K562 (cell line): ENCODE data around the gene NAA11. TPM values are rescaled to one million over a fixed set of nuclear protein-coding genes. Genes with fewer than 3 reads are reported as not detected.

Experiments
- ATAC-seq: fragments of 200-7000 bp; cut with Tn5 transposase; 3 replicates; pipeline ENCODE4 v1.9.1; 2020; ENCODE audit warnings: moderate library complexity
- BruUV-seq: library from RNA; stranded (reverse); fragments of 400-500 nt; replicated peaks from 2 replicates; lab custom pipeline; 2021; lab: Mats Ljungman, UMichigan
- CTCF ChIA-PET: fragments of 300-600 bp; formaldehyde crosslinking; extraction: SDS; loops from one replicate; lab custom pipeline; 2021; ENCODE audit warnings: low intra/inter-chr PET ratio; lab: Yijun Ruan, JAX
- POLR2A ChIA-PET: fragments of 300-600, 350-650 bp; sonication (Branson Sonifier 250); formaldehyde crosslinking; extraction: SDS; loops from one replicate; lab custom pipeline; 2021; ENCODE audit warnings: antibody characterized with exemption, inconsistent platforms; lab: Yijun Ruan, JAX
- DNase-seq, 4 experiments: peaks; one replicate each; pipeline versions ENCODE4 v3.0.0 to v3.0.0-alpha.2; 2011 to 2018; ENCODE audit warnings: low spot score in 3 of 4, mixed read lengths in 3 of 4; ENCODE audit errors: extremely low read depth in 1 of 4
- FAIRE-seq: peaks from 2 replicates; lab custom pipeline; 2011; peaks lifted over from hg19 to GRCh38; lab: Jason Lieb, UNC
- H2AFZ ChIP-seq: 2 replicates; pipeline ENCODE4 v1.6.0; 2011; ENCODE audit warnings: low read depth, low read length, control low read depth, inconsistent platforms
- H3K27ac ChIP-seq: fragments of 200-600 bp; 3 replicates; pipeline ENCODE4 v1.8.0; 2011; ENCODE audit warnings: low read depth, mild to moderate bottlenecking, control low read depth, inconsistent platforms, low read length, moderate library complexity, mixed read lengths; ENCODE audit errors: extremely low read depth
- H3K27me3 ChIP-seq, 2 experiments: fragments of 300-600 bp in 1 of 2; 2 replicates in 1 of 2; 3 replicates in 1 of 2; pipeline versions ENCODE4 v1.6.0 to v1.8.0; 2011; ENCODE audit warnings: inconsistent platforms in 2 of 2, low read length in 2 of 2, mild to moderate bottlenecking in 1 of 2, mixed read lengths in 1 of 2, moderate library complexity in 1 of 2; ENCODE audit not compliant: control insufficient read depth in 2 of 2, insufficient read depth in 2 of 2
- H3K36me3 ChIP-seq: fragments of 300-600 bp; 3 replicates; pipeline ENCODE4 v1.8.0; 2011; ENCODE audit warnings: mild to moderate bottlenecking, low read length, inconsistent platforms; ENCODE audit not compliant: control insufficient read depth, insufficient read depth
- H3K4me1 ChIP-seq, 2 experiments: fragments of 200-600 bp in 1 of 2; replicated peaks in 1 of 2; 2 replicates in 1 of 2; 3 replicates in 1 of 2; pipeline versions ENCODE4 v1.5.1 to v1.8.0; 2011; ENCODE audit warnings: inconsistent platforms in 2 of 2, low read length in 2 of 2, mild to moderate bottlenecking in 1 of 2, mixed read lengths in 1 of 2, moderate library complexity in 1 of 2; ENCODE audit not compliant: control insufficient read depth in 2 of 2, insufficient read depth in 2 of 2
- H3K4me2 ChIP-seq: 2 replicates; pipeline ENCODE4 v1.6.1; 2011; ENCODE audit warnings: low read length, control low read depth, inconsistent platforms, mixed read lengths; ENCODE audit not compliant: insufficient read depth
- H3K4me3 ChIP-seq: fragments of 200-600 bp; sonication (generic), shearing (Covaris generic); 2 replicates; pipeline ENCODE4 v1.5.1; 2016; ENCODE audit warnings: control low read depth, inconsistent platforms
- H3K79me2 ChIP-seq: fragments of 200-600 bp; 3 replicates; pipeline ENCODE4 v1.8.0; 2011; ENCODE audit warnings: low read length, inconsistent platforms; ENCODE audit not compliant: control insufficient read depth, insufficient read depth
- H3K9ac ChIP-seq, 2 experiments: 2 replicates each; pipeline versions ENCODE4 v1.6.0 to v1.6.1; 2011; ENCODE audit warnings: low read depth in 2 of 2, low read length in 2 of 2, control low read depth in 1 of 2, inconsistent platforms in 1 of 2, mild to moderate bottlenecking in 1 of 2, mixed read lengths in 1 of 2; ENCODE audit not compliant: insufficient read depth in 1 of 2
- H3K9me1 ChIP-seq: one replicate; pipeline ENCODE4 v1.6.0; 2011; ENCODE audit warnings: inconsistent platforms, mild to moderate bottlenecking, low read length, moderate library complexity; ENCODE audit not compliant: control insufficient read depth, insufficient read depth
- H3K9me3 ChIP-seq: replicated peaks from 2 replicates; pipeline ENCODE4 v1.5.1; 2011; ENCODE audit warnings: low read depth, low read length, inconsistent platforms; ENCODE audit not compliant: control insufficient read depth, insufficient read depth
- H4K20me1 ChIP-seq: replicated peaks from 2 replicates; pipeline ENCODE4 v1.6.1; 2011; ENCODE audit warnings: low read length, inconsistent platforms, mixed read lengths; ENCODE audit not compliant: control insufficient read depth, insufficient read depth
- C11orf30 ChIP-seq: fragments of 450-650 bp; IDR thresholded peaks from 2 replicates; pipeline ENCODE4 v1.6.1; 2016; ENCODE audit warnings: low read depth, mild to moderate bottlenecking
- MTA3 ChIP-seq: fragments of 450-650 bp; formaldehyde crosslinking; IDR thresholded peaks from 2 replicates; pipeline ENCODE4 v1.6.1; 2017; ENCODE audit warnings: mild to moderate bottlenecking, borderline replicate concordance
- TFAM ChIP-seq: fragments of 250-450 bp; sonication (Bioruptor Pico); conservative IDR thresholded peaks from 2 replicates; pipeline ENCODE4 v1.5.0; 2021; ENCODE audit warnings: mild to moderate bottlenecking, moderate library complexity
- ZC3H4 ChIP-seq: sonication (generic); formaldehyde crosslinking; IDR thresholded peaks from 2 replicates; pipeline ENCODE4 v1.9.0; 2021; ENCODE audit warnings: missing genetic modification reagents, borderline replicate concordance
- WGBS: fragments of 100-300 bp; shearing (Covaris generic); methylation state at CpG from one replicate; pipeline ENCODE4 v1.1.6; 2016; ENCODE audit warnings: low coverage, mixed read lengths; ENCODE audit not compliant: insufficient coverage; ENCODE audit errors: missing lambda C conversion rate; 5-methylcytosine and 5-hydroxymethylcytosine counted together
- in situ Hi-C: fragments of 300-500 bp; cut with MboI; formaldehyde crosslinking; loops from 4 replicates; pipeline ENCODE4 v1.15.0; 2018; ENCODE audit warnings: inconsistent platforms, mixed read lengths
- intact Hi-C: fragments of 100-400 bp; cut with micrococcal nuclease; formaldehyde crosslinking; loops from 2 replicates; pipeline ENCODE4 v1.14.2; 2022
- polyA plus RNA-seq, 8 experiments: library from polyadenylated mRNA; depleted of rRNA in 4 of 8; stranded (reverse) in 5 of 8; unstranded in 3 of 8; fragments of >200 nt; fragmentation: Nextera tagmentation in 2 of 8; fragmentation: Illumina TruSeq in 1 of 8; extraction: Ambion mirVana in 2 of 8; extraction: Trizol in 1 of 8; gene quantifications; 2 replicates each; pipeline versions ENCODE4 v1.2.1 to v1.2.3, GENCODE V29; 2011 to 2014; ENCODE audit warnings: inconsistent platforms in 1 of 8, missing spikeins in 1 of 8
- total RNA-seq, 7 experiments: library from RNA; depleted of rRNA in 6 of 7; stranded (reverse); fragments of >200 nt in 6 of 7; fragmentation: Illumina TruSeq in 2 of 7; extraction: Trizol in 2 of 7; gene quantifications; 2 replicates each; pipeline versions ENCODE4 v1.2.1 to v1.2.3, GENCODE V29; 2011 to 2021; ENCODE audit warnings: low replicate concordance in 1 of 7
- TF ChIP-seq, protein P1 (sequence below): fragments of 150-350 bp; IDR thresholded peaks from 2 replicates; pipeline ENCODE4 v1.6.1; 2014; ENCODE audit warnings: low read depth, mild to moderate bottlenecking, low read length, borderline replicate concordance

Gene NAA11
- total and polyA plus RNA-seq, 9 of the 15 experiments (the other 6 are each of a cell fraction or from before 2014, with no cell fraction given): 17.1 to 34.6 (median 23.1) TPM

DNA sequence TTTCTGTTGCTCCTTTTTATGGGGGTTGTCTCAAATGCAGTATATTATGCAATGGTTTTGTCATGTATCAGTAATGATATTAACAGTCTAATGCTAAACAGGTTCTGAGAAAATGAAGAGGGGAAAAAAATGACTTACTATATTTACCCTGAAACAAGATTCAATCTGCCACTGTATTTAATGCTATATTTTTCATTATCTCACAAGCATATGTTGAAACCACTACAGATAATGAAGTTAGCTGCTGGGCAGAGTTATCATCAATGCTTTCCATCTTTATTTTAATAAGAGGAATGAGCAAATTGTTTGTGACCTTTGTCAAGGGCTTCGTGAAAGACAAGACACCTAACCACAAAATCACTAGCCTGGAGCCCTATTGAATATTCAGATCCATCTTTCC lies 32.6 kb upstream of the NAA11 start:
- DNase-seq (no peak), FAIRE-seq (no peak)

More for the DNA sequence above, 32.6 kb upstream of the NAA11 start:
- Histone ChIP-seq H3K27me3 (no peaks in the 10 kb centered on the region), H3K4me1 (no peaks in the 10 kb centered on the region), H3K27ac (no peak overlapping the region), H3K4me3 (no peak overlapping the region), H2AFZ (no peak overlapping the region), H3K36me3 (no peaks in the 10 kb centered on the region), H3K9me3 (no peaks in the 10 kb centered on the region), H4K20me1 (no peaks in the 10 kb centered on the region), H3K4me2 (no peak overlapping the region), H3K9me1 (no peaks in the 10 kb centered on the region), H3K79me2 (no peaks in the 10 kb centered on the region), H3K9ac (no peak overlapping the region)
- no TSS peak for BruUV-seq
- TF ChIP-seq TFAM (CRISPR knock-in tag) (no peak), C11orf30 (no peak), MTA3 (no peak), ZC3H4 (CRISPR knock-in tag) (no peak)
- TF ChIP-seq, protein P1, sequence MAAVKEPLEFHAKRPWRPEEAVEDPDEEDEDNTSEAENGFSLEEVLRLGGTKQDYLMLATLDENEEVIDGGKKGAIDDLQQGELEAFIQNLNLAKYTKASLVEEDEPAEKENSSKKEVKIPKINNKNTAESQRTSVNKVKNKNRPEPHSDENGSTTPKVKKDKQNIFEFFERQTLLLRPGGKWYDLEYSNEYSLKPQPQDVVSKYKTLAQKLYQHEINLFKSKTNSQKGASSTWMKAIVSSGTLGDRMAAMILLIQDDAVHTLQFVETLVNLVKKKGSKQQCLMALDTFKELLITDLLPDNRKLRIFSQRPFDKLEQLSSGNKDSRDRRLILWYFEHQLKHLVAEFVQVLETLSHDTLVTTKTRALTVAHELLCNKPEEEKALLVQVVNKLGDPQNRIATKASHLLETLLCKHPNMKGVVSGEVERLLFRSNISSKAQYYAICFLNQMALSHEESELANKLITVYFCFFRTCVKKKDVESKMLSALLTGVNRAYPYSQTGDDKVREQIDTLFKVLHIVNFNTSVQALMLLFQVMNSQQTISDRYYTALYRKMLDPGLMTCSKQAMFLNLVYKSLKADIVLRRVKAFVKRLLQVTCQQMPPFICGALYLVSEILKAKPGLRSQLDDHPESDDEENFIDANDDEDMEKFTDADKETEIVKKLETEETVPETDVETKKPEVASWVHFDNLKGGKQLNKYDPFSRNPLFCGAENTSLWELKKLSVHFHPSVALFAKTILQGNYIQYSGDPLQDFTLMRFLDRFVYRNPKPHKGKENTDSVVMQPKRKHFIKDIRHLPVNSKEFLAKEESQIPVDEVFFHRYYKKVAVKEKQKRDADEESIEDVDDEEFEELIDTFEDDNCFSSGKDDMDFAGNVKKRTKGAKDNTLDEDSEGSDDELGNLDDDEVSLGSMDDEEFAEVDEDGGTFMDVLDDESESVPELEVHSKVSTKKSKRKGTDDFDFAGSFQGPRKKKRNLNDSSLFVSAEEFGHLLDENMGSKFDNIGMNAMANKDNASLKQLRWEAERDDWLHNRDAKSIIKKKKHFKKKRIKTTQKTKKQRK: no peak
- CTCF ChIA-PET: no interaction called here
- in situ Hi-C loops (no loop called here), intact Hi-C loops (no loop called here)
- POLR2A ChIA-PET: interaction anchor here (0.6 kb wide), 1 partner anchor 10 kb away, joined by 3 read pairs; no protein-coding TSS in a partner anchor
- WGBS: 0% methylated on average over 1 of the region's 1 CpG
- no peak for ATAC-seq
